Measurements from ENCODE around the gene PTPRM. TPM values are rescaled to one million over a fixed set of nuclear protein-coding genes. Genes with fewer than 3 reads are reported as not detected.

Gene PTPRM
- total RNA-seq, 1 experiment from 2014 or later: 6.2 TPM

GRCh38 chr18:7666195-7666776 is 99.2 kb downstream of the PTPRM start:
- H2AFZ ChIP-seq (ENCODE audit: low read length): no peak overlapping the region
- H3T11ph ChIP-seq (ENCODE audit: low read length): no peak overlapping the region
- H4K8ac ChIP-seq (replicated peaks; ENCODE audit: insufficient read length, low read depth, low read length): no peak overlapping the region
- H3K4me1 ChIP-seq (ENCODE audit: insufficient read depth, low read length): no peaks in the 10 kb centered on the region; the same call in 1 of the 2 replicates
- Mint-ChIP-seq H3K4me1 (peaks cover 30% of the 10 kb centered on the region in 2 experiments), H3K27me3 (ENCODE audit: low read depth) (no peaks in the 10 kb centered on the region), H3K9me3 (no peaks in the 10 kb centered on the region), H3K27ac (peak overlapping the region in 2 of 3 experiments; percentile 7 to 86; a peak in 4 of 7 replicates), H3K36me3 (ENCODE audit: insufficient read depth in 1 of 3, low read depth in 3 of 3) (no peaks in the 10 kb centered on the region), H3K4me3 (peak overlapping the region in 1 of 2 experiments; percentile 7; a peak in 1 of 5 replicates)
- H4K20me1 ChIP-seq (ENCODE audit: control insufficient read depth, insufficient read depth, insufficient read length): no peaks in the 10 kb centered on the region
- no peak overlapping the region for H2BK20ac ChIP-seq (ENCODE audit: low read depth, low read length, poor library complexity, severe bottlenecking)
- no peaks in the 10 kb centered on the region for H3K9me3 ChIP-seq (ENCODE audit: control insufficient read depth, low read depth, low read length)
- H3K56ac ChIP-seq (ENCODE audit: insufficient read length, low read depth, low read length): no peak overlapping the region
- H3K23me2 ChIP-seq (ENCODE audit: insufficient read length, low read depth, low read length, poor library complexity, severe bottlenecking): no peaks in the 10 kb centered on the region
- no peak overlapping the region for H4K5ac ChIP-seq (ENCODE audit: insufficient read length, low read depth, low read length)
- H3K27me3 ChIP-seq (ENCODE audit: insufficient read depth, low read length): no peaks in the 10 kb centered on the region
- H3K9ac ChIP-seq (ENCODE audit: extremely low read depth, insufficient read length, low read length): no peak overlapping the region
- no peak overlapping the region for H3K18ac ChIP-seq (ENCODE audit: insufficient read length, low read depth, low read length)
- peak; percentile 54 for TF ChIP-seq CTCF (conservative IDR thresholded peaks at IDR 0.05)
- no peaks in the 10 kb centered on the region for H3K79me1 ChIP-seq (ENCODE audit: insufficient read depth, low read depth, low read length, poor library complexity, severe bottlenecking)
- H2AK5ac ChIP-seq (ENCODE audit: insufficient read length, low read length): no peak overlapping the region
- no peak overlapping the region for H2BK15ac ChIP-seq (ENCODE audit: low read depth, low read length)
- H3K4me2 ChIP-seq (ENCODE audit: insufficient read depth, insufficient read length, low read length): no peak overlapping the region
- no peak overlapping the region for H4K91ac ChIP-seq (ENCODE audit: insufficient read length, low read depth, low read length)
- H3K23ac ChIP-seq (ENCODE audit: insufficient read length, low read depth, low read length): no peak overlapping the region
- no peak overlapping the region for H3K4ac ChIP-seq (ENCODE audit: low read depth, low read length)
- no peak for DNase-seq
- H3K14ac ChIP-seq (ENCODE audit: insufficient read depth, low read length): no peak overlapping the region
- no peak overlapping the region for H2BK12ac ChIP-seq (ENCODE audit: insufficient read length, low read depth, low read length)
- no peak overlapping the region for H2BK5ac ChIP-seq (ENCODE audit: insufficient read length, low read length)
- no peaks in the 10 kb centered on the region for H3K79me2 ChIP-seq (ENCODE audit: insufficient read depth, low read length)
- no peak overlapping the region for H3K27ac ChIP-seq (ENCODE audit: insufficient read length, low read depth, low read length)
- no CpG with 5 or more reads among the region's 4 CpGs for WGBS (ENCODE audit: extremely low coverage, insufficient read length, low lambda C conversion rate)
- no peak overlapping the region for H2BK120ac ChIP-seq (ENCODE audit: low read depth, low read length, poor library complexity, severe bottlenecking)
